ENCODE results near the gene STRIP1.

- TF ChIP-seq, protein P1, sequence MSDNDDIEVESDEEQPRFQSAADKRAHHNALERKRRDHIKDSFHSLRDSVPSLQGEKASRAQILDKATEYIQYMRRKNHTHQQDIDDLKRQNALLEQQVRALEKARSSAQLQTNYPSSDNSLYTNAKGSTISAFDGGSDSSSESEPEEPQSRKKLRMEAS (IDR thresholded peaks at IDR 0.05): no peak
- TF ChIP-seq RAD21 (conservative IDR thresholded peaks at IDR 0.05 in 1 of 2, IDR thresholded peaks at IDR 0.05 in 1 of 2) (no peak), CHD2 (IDR thresholded peaks at IDR 0.05; ENCODE audit: low read length, partially characterized antibody) (no peak), KDM1A (IDR thresholded peaks at IDR 0.05; ENCODE audit: low read depth) (no peak), SMC3 (IDR thresholded peaks at IDR 0.05) (no peak), FOSL2 (IDR thresholded peaks at IDR 0.05) (no peak), FOSL2 (CRISPR knock-in tag; IDR thresholded peaks at IDR 0.05) (no peak), JUN (IDR thresholded peaks at IDR 0.05) (no peak), REST (IDR thresholded peaks at IDR 0.05) (no peak), RFX5 (IDR thresholded peaks at IDR 0.05) (no peak), BHLHE40 (IDR thresholded peaks at IDR 0.05; ENCODE audit: low read depth, low read length) (no peak)
- TF ChIP-seq, protein P2, sequence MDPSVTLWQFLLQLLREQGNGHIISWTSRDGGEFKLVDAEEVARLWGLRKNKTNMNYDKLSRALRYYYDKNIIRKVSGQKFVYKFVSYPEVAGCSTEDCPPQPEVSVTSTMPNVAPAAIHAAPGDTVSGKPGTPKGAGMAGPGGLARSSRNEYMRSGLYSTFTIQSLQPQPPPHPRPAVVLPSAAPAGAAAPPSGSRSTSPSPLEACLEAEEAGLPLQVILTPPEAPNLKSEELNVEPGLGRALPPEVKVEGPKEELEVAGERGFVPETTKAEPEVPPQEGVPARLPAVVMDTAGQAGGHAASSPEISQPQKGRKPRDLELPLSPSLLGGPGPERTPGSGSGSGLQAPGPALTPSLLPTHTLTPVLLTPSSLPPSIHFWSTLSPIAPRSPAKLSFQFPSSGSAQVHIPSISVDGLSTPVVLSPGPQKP (IDR thresholded peaks at IDR 0.05; ENCODE audit: low read depth, low read length): no peak
- TF ChIP-seq, protein P3, sequence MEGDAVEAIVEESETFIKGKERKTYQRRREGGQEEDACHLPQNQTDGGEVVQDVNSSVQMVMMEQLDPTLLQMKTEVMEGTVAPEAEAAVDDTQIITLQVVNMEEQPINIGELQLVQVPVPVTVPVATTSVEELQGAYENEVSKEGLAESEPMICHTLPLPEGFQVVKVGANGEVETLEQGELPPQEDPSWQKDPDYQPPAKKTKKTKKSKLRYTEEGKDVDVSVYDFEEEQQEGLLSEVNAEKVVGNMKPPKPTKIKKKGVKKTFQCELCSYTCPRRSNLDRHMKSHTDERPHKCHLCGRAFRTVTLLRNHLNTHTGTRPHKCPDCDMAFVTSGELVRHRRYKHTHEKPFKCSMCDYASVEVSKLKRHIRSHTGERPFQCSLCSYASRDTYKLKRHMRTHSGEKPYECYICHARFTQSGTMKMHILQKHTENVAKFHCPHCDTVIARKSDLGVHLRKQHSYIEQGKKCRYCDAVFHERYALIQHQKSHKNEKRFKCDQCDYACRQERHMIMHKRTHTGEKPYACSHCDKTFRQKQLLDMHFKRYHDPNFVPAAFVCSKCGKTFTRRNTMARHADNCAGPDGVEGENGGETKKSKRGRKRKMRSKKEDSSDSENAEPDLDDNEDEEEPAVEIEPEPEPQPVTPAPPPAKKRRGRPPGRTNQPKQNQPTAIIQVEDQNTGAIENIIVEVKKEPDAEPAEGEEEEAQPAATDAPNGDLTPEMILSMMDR (IDR thresholded peaks at IDR 0.05): no peak
Measured at GRCh38 chr1:110021285-110021684, 13.1 kb upstream of the STRIP1 start.
